ENCODE measurements around the gene TNFRSF12A. TPM values are rescaled to one million over a fixed set of nuclear protein-coding genes. Genes with fewer than 3 reads are reported as not detected.

The TNFRSF12A gene
- total and polyA plus RNA-seq, 2 of the 13 experiments (the other 11 are each of a cell fraction or from before 2014, with no cell fraction given) = 61.9 to 66.0 TPM

DNA sequence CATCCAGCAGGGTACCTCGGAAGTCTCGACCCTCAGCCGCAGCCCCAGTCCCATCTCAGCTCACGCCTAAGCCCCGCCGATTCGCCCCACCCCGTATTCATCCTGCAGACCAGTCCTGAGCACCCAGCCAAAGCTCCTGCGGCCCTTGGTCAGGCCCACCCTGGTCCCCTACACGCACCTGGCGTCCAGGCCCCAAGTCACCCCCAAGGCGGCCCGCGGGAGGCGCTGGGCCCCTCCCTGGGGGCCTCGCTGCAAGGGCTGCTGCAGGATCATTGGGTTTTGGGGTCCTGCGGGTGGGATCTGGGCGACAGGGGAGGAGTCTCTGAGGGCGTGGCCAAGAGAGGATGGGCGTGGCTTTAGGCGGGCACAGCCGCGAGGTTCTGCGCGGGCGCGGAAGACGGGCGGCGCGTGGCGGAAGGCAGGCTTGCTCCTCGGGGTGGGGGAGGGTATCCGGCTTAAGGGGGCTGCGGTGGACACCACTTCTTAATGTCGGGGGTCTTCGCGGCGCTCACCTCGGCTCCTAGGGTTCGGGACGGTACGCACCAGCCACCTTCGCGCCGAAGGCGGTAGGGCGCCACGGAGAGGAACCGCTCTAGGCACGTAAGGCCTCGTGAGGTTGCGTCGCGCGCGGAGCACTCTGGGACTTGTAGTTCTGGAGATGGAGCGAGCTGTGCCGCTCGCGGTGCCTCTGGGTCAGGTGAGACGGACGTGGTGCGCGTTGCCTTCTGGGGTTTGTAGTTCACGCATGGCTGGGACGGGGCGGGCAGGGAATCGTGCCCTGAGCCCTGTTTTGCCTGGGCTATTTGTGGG, 3.7 kb downstream of the TNFRSF12A start, which contains the start of the genes HCFC1R1 and THOC6 (continued):
- TF ChIP-seq, protein P1, sequence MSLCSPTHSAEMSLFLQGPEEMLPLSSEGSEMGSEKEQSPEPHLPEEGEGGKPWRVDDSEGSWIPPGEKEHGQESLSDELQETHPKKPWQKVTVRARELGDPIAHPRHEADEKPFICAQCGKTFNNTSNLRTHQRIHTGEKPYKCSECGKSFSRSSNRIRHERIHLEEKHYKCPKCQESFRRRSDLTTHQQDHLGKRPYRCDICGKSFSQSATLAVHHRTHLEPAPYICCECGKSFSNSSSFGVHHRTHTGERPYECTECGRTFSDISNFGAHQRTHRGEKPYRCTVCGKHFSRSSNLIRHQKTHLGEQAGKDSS (CRISPR knock-in tag; IDR thresholded peaks at IDR 0.05; ENCODE audit: borderline replicate concordance, low read depth) = no peak
- TF ChIP-seq ZNF333 (CRISPR knock-in tag; IDR thresholded peaks at IDR 0.05; ENCODE audit: borderline replicate concordance) (no peak), ZNF777 (CRISPR knock-in tag; IDR thresholded peaks at IDR 0.05) (peak; percentile 84), ZFP90 (CRISPR knock-in tag; IDR thresholded peaks at IDR 0.05; ENCODE audit: borderline replicate concordance) (no peak), AGO2 (optimal IDR thresholded peaks at IDR 0.05; ENCODE audit: low read depth, low read length) (peak; percentile 100), ZNF570 (CRISPR knock-in tag; IDR thresholded peaks at IDR 0.05; ENCODE audit: borderline replicate concordance) (no peak), ZNF652 (CRISPR knock-in tag; IDR thresholded peaks at IDR 0.05; ENCODE audit: borderline replicate concordance, low read depth) (0 out of 2 replicates have a peak, but pooled peaks have one; percentile 28), TERF1 (CRISPR knock-in tag; IDR thresholded peaks at IDR 0.05) (no peak), HDAC1 (CRISPR knock-in tag; IDR thresholded peaks at IDR 0.05) (peak; percentile 47), EZH2 (conservative IDR thresholded peaks at IDR 0.05; ENCODE audit: low read depth, low read length) (no peak), TRAFD1 (CRISPR knock-in tag; IDR thresholded peaks at IDR 0.05; ENCODE audit: borderline replicate concordance) (no peak), ZNF234 (CRISPR knock-in tag; conservative IDR thresholded peaks at IDR 0.05) (no peak), ZNF441 (CRISPR knock-in tag; IDR thresholded peaks at IDR 0.05; ENCODE audit: borderline replicate concordance) (no peak; the same call in 1 of the 2 replicates), HOXA5 (CRISPR knock-in tag; IDR thresholded peaks at IDR 0.05) (peak; percentile 66; the same call in 1 of the 2 replicates), DR1 (CRISPR knock-in tag; IDR thresholded peaks at IDR 0.05) (peak; percentile 25; the same call in 1 of the 2 replicates), ZNF746 (CRISPR knock-in tag; IDR thresholded peaks at IDR 0.05) (no peak), ZNF484 (CRISPR knock-in tag; IDR thresholded peaks at IDR 0.05; ENCODE audit: borderline replicate concordance, low read depth) (no peak), SOX6 (IDR thresholded peaks at IDR 0.05) (no peak), SOX6 (CRISPR knock-in tag; IDR thresholded peaks at IDR 0.05) (peak; percentile 26; the same call in 1 of the 2 replicates), GATAD2A (CRISPR knock-in tag; IDR thresholded peaks at IDR 0.05) (no peak; the same call in 1 of the 2 replicates)
- TF ChIP-seq, protein P2, sequence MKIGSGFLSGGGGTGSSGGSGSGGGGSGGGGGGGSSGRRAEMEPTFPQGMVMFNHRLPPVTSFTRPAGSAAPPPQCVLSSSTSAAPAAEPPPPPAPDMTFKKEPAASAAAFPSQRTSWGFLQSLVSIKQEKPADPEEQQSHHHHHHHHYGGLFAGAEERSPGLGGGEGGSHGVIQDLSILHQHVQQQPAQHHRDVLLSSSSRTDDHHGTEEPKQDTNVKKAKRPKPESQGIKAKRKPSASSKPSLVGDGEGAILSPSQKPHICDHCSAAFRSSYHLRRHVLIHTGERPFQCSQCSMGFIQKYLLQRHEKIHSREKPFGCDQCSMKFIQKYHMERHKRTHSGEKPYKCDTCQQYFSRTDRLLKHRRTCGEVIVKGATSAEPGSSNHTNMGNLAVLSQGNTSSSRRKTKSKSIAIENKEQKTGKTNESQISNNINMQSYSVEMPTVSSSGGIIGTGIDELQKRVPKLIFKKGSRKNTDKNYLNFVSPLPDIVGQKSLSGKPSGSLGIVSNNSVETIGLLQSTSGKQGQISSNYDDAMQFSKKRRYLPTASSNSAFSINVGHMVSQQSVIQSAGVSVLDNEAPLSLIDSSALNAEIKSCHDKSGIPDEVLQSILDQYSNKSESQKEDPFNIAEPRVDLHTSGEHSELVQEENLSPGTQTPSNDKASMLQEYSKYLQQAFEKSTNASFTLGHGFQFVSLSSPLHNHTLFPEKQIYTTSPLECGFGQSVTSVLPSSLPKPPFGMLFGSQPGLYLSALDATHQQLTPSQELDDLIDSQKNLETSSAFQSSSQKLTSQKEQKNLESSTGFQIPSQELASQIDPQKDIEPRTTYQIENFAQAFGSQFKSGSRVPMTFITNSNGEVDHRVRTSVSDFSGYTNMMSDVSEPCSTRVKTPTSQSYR (CRISPR knock-in tag; IDR thresholded peaks at IDR 0.05; ENCODE audit: borderline replicate concordance) = peak; percentile 88
- TF ChIP-seq, protein P3, sequence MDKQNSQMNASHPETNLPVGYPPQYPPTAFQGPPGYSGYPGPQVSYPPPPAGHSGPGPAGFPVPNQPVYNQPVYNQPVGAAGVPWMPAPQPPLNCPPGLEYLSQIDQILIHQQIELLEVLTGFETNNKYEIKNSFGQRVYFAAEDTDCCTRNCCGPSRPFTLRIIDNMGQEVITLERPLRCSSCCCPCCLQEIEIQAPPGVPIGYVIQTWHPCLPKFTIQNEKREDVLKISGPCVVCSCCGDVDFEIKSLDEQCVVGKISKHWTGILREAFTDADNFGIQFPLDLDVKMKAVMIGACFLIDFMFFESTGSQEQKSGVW (CRISPR knock-in tag; IDR thresholded peaks at IDR 0.05; ENCODE audit: borderline replicate concordance) = no peak

All from HepG2 (cell line).